IgD-negative memory B cell (primary cell): ENCODE results near the gene SRGAP3. TPM values are rescaled to one million over a fixed set of nuclear protein-coding genes. Genes with fewer than 3 reads are reported as not detected.

ENCODE experiments used
- H3K27ac Mint-ChIP-seq, 3 donors: one replicate each; pipeline ENCODE4 v1.8.0; 2020 to 2022; ENCODE audit warnings: mild to moderate bottlenecking in 3 of 3, mixed read lengths in 3 of 3, moderate library complexity in 1 of 3
- H3K27me3 Mint-ChIP-seq: one replicate; pipeline ENCODE4 v1.8.0; 2021; ENCODE audit warnings: mixed read lengths
- H3K36me3 Mint-ChIP-seq: one replicate; pipeline ENCODE4 v1.8.0; 2020; ENCODE audit warnings: mild to moderate bottlenecking, mixed read lengths
- H3K4me1 Mint-ChIP-seq, 3 donors: one replicate each; pipeline ENCODE4 v1.8.0; 2020 to 2022; ENCODE audit warnings: mixed read lengths in 3 of 3, mild to moderate bottlenecking in 1 of 3
- H3K4me3 Mint-ChIP-seq, 4 donors: one replicate each; pipeline ENCODE4 v1.8.0; 2020 to 2022; ENCODE audit warnings: mild to moderate bottlenecking in 4 of 4, mixed read lengths in 4 of 4, moderate library complexity in 3 of 4
- H3K9me3 Mint-ChIP-seq, 3 donors: one replicate each; pipeline ENCODE4 v1.8.0; 2020 to 2021; ENCODE audit warnings: mixed read lengths in 3 of 3, mild to moderate bottlenecking in 1 of 3
- polyA plus RNA-seq: library from polyadenylated mRNA; unstranded; fragments of 300-500 nt; fragmentation: Illumina TruSeq; gene quantifications from one replicate; pipeline ENCODE4 v1.2.3, GENCODE V29; 2021

The SRGAP3 gene
- polyA plus RNA-seq, 1 donor from 2014 or later = 0.24 TPM

GRCh38 chr3:9066775-9067174 lies 182.7 kb downstream of the SRGAP3 start:
- Mint-ChIP-seq H3K4me3 (no peak overlapping the region), H3K9me3 (peaks cover 6 to 7% (median 6%) of the 10 kb centered on the region in 3 donors), H3K36me3 (peaks cover 2% of the 10 kb centered on the region), H3K27me3 (peaks cover 4% of the 10 kb centered on the region), H3K4me1 (peaks cover 0 to 2% (median 0%) of the 10 kb centered on the region in 3 donors), H3K27ac (no peak overlapping the region)

- peaks cover 4% of the 10 kb centered on the region for H3K27me3 Mint-ChIP-seq
- peaks cover 0 to 2% (median 0%) of the 10 kb centered on the region in 3 donors for H3K4me1 Mint-ChIP-seq
- peaks cover 2% of the 10 kb centered on the region for H3K36me3 Mint-ChIP-seq
- peaks cover 6 to 7% (median 6%) of the 10 kb centered on the region in 3 donors for H3K9me3 Mint-ChIP-seq
- no peak overlapping the region for H3K4me3 Mint-ChIP-seq
- H3K27ac Mint-ChIP-seq = no peak overlapping the region
Observed at GRCh38 chr3:9066141-9066540, 183.3 kb downstream of the SRGAP3 start.

GRCh38 chr3:9064850-9065249 lies 184.6 kb downstream of the SRGAP3 start:
- Mint-ChIP-seq H3K4me1 (no peaks in the 10 kb centered on the region), H3K27ac (no peak overlapping the region), H3K4me3 (no peak overlapping the region), H3K9me3 (peaks cover 6 to 7% (median 6%) of the 10 kb centered on the region in 3 donors), H3K36me3 (peaks cover 2% of the 10 kb centered on the region), H3K27me3 (peaks cover 4% of the 10 kb centered on the region)

- Mint-ChIP-seq H3K27ac (no peak overlapping the region), H3K4me1 (no peaks in the 10 kb centered on the region), H3K27me3 (peaks cover 6% of the 10 kb centered on the region), H3K4me3 (no peak overlapping the region), H3K9me3 (peaks cover 6 to 7% (median 6%) of the 10 kb centered on the region in 3 donors), H3K36me3 (peaks cover 2% of the 10 kb centered on the region)
Observed at GRCh38 chr3:9064251-9064650, 185.2 kb downstream of the SRGAP3 start.

- no peaks in the 10 kb centered on the region for H3K4me1 Mint-ChIP-seq
- H3K9me3 Mint-ChIP-seq = peaks cover 6 to 7% (median 6%) of the 10 kb centered on the region in 3 donors
- H3K36me3 Mint-ChIP-seq = peaks cover 2% of the 10 kb centered on the region
- peaks cover 8% of the 10 kb centered on the region for H3K27me3 Mint-ChIP-seq
- H3K27ac Mint-ChIP-seq = no peak overlapping the region
- no peak overlapping the region for H3K4me3 Mint-ChIP-seq
Observed at GRCh38 chr3:9062570-9062969, 186.9 kb downstream of the SRGAP3 start.

GRCh38 chr3:9061634-9062033 lies 187.8 kb downstream of the SRGAP3 start:
- peaks cover 2% of the 10 kb centered on the region for H3K36me3 Mint-ChIP-seq
- H3K4me1 Mint-ChIP-seq = no peaks in the 10 kb centered on the region
- no peak overlapping the region for H3K4me3 Mint-ChIP-seq
- H3K9me3 Mint-ChIP-seq = peaks cover 6 to 7% (median 6%) of the 10 kb centered on the region in 3 donors
- peaks cover 6% of the 10 kb centered on the region for H3K27me3 Mint-ChIP-seq
- no peak overlapping the region for H3K27ac Mint-ChIP-seq

- Mint-ChIP-seq H3K36me3 (peaks cover 2% of the 10 kb centered on the region), H3K27ac (no peak overlapping the region), H3K4me3 (peak overlapping the region in 1 of 4 donors; percentile 29), H3K9me3 (peaks cover 6 to 7% (median 6%) of the 10 kb centered on the region in 3 donors), H3K4me1 (no peaks in the 10 kb centered on the region), H3K27me3 (peaks cover 4% of the 10 kb centered on the region)
Observed at GRCh38 chr3:9059489-9060400, 189.7 kb downstream of the SRGAP3 start.

- Mint-ChIP-seq H3K4me1 (no peaks in the 10 kb centered on the region), H3K36me3 (peaks cover 3% of the 10 kb centered on the region), H3K9me3 (peaks cover 0 to 8% (median 5%) of the 10 kb centered on the region in 3 donors), H3K4me3 (no peak overlapping the region), H3K27me3 (peaks cover 4% of the 10 kb centered on the region), H3K27ac (no peak overlapping the region)
Observed at GRCh38 chr3:9056581-9056980, 192.9 kb downstream of the SRGAP3 start.

- Mint-ChIP-seq H3K27ac (no peak overlapping the region), H3K36me3 (peaks cover 3% of the 10 kb centered on the region), H3K4me3 (no peak overlapping the region), H3K4me1 (no peaks in the 10 kb centered on the region), H3K27me3 (peaks cover 1% of the 10 kb centered on the region), H3K9me3 (peaks cover 0 to 4% (median 0%) of the 10 kb centered on the region in 3 donors)
Observed at GRCh38 chr3:9047452-9048346, 201.7 kb downstream of the SRGAP3 start.

- no peak overlapping the region for H3K4me3 Mint-ChIP-seq
- H3K27me3 Mint-ChIP-seq = peaks cover 1% of the 10 kb centered on the region
- H3K27ac Mint-ChIP-seq = no peak overlapping the region
- H3K36me3 Mint-ChIP-seq = no peaks in the 10 kb centered on the region
- no peaks in the 10 kb centered on the region for H3K4me1 Mint-ChIP-seq
- no peaks in the 10 kb centered on the region for H3K9me3 Mint-ChIP-seq
Observed at GRCh38 chr3:9045371-9045770, 204.1 kb downstream of the SRGAP3 start.

- H3K27ac Mint-ChIP-seq = no peak overlapping the region
- H3K36me3 Mint-ChIP-seq = no peaks in the 10 kb centered on the region
Observed at GRCh38 chr3:9043063-9043462, 206.4 kb downstream of the SRGAP3 start.

GRCh38 chr3:9041626-9042025 lies 207.8 kb downstream of the SRGAP3 start:
- H3K27ac Mint-ChIP-seq = no peak overlapping the region
- no peaks in the 10 kb centered on the region for H3K9me3 Mint-ChIP-seq
- H3K36me3 Mint-ChIP-seq = no peaks in the 10 kb centered on the region
- no peak overlapping the region for H3K4me3 Mint-ChIP-seq
- H3K4me1 Mint-ChIP-seq = no peaks in the 10 kb centered on the region
- H3K27me3 Mint-ChIP-seq = peaks cover 1% of the 10 kb centered on the region

More at GRCh38 chr3:9043063-9043462, 206.4 kb downstream of the SRGAP3 start:
- Mint-ChIP-seq H3K4me1 (no peaks in the 10 kb centered on the region), H3K9me3 (no peaks in the 10 kb centered on the region), H3K4me3 (no peak overlapping the region), H3K27me3 (peaks cover 1% of the 10 kb centered on the region)

- no peak overlapping the region for H3K4me3 Mint-ChIP-seq
- peaks cover 1% of the 10 kb centered on the region for H3K27me3 Mint-ChIP-seq
- no peaks in the 10 kb centered on the region for H3K4me1 Mint-ChIP-seq
- H3K36me3 Mint-ChIP-seq = no peaks in the 10 kb centered on the region
- H3K27ac Mint-ChIP-seq = no peak overlapping the region
- H3K9me3 Mint-ChIP-seq = no peaks in the 10 kb centered on the region
Observed at GRCh38 chr3:9040996-9041395, 208.4 kb downstream of the SRGAP3 start.

GRCh38 chr3:9037144-9037711 lies 212.2 kb downstream of the SRGAP3 start:
- no peaks in the 10 kb centered on the region for H3K36me3 Mint-ChIP-seq
- H3K4me1 Mint-ChIP-seq = peaks cover 0 to 1% (median 0%) of the 10 kb centered on the region in 3 donors
- H3K27me3 Mint-ChIP-seq = peaks cover 2% of the 10 kb centered on the region
- no peak overlapping the region for H3K27ac Mint-ChIP-seq
- H3K4me3 Mint-ChIP-seq = no peak overlapping the region
- H3K9me3 Mint-ChIP-seq = no peaks in the 10 kb centered on the region
